Astrocyte (in vitro differentiated cells and primary cell): ENCODE measurements around the gene LHPP. TPM values are rescaled to one million over a fixed set of nuclear protein-coding genes. Genes with fewer than 3 reads are reported as not detected.

ENCODE experiments used
- DNase-seq: peaks from one replicate; pipeline ENCODE4 v3.0.0-alpha.2; 2010; ENCODE audit warnings: low read depth
- FAIRE-seq: peaks from 2 replicates; lab custom pipeline; 2011; peaks lifted over from hg19 to GRCh38; lab: Jason Lieb, UNC
- H2AFZ ChIP-seq: 2 replicates; pipeline ENCODE4 v1.6.0; 2012; ENCODE audit warnings: low read depth, low read length, inconsistent platforms
- H3K27ac ChIP-seq: 2 replicates; pipeline ENCODE4 v1.5.1; 2011; ENCODE audit warnings: low read depth, low read length, inconsistent platforms
- H3K27me3 ChIP-seq: 2 replicates; pipeline ENCODE4 v1.6.0; 2011; ENCODE audit warnings: low read length, inconsistent platforms; ENCODE audit not compliant: insufficient read depth
- H3K36me3 ChIP-seq: 2 replicates; pipeline ENCODE4 v1.5.1; 2011; ENCODE audit warnings: low read length, inconsistent platforms; ENCODE audit not compliant: insufficient read depth
- H3K4me1 ChIP-seq: 2 replicates; pipeline ENCODE4 v1.5.1; 2011; ENCODE audit warnings: low read length, inconsistent platforms; ENCODE audit not compliant: insufficient read depth
- H3K4me2 ChIP-seq: 2 replicates; pipeline ENCODE4 v1.6.0; 2012; ENCODE audit warnings: low read length, inconsistent platforms
- H3K4me3 ChIP-seq: 2 replicates; pipeline ENCODE4 v1.5.1; 2011; ENCODE audit warnings: low read depth, mild to moderate bottlenecking, low read length, inconsistent platforms; ENCODE audit not compliant: insufficient read depth
- H3K79me2 ChIP-seq: 2 replicates; pipeline ENCODE4 v1.6.0; 2012; ENCODE audit warnings: mild to moderate bottlenecking, low read length, inconsistent platforms; ENCODE audit not compliant: insufficient read depth
- H3K9ac ChIP-seq: 2 replicates; pipeline ENCODE4 v1.6.0; 2012; ENCODE audit warnings: mild to moderate bottlenecking, low read length, inconsistent platforms
- H3K9me3 ChIP-seq: 2 replicates; pipeline ENCODE4 v1.5.1; 2012; ENCODE audit warnings: low read depth, mild to moderate bottlenecking, low read length, inconsistent platforms; ENCODE audit not compliant: insufficient read depth
- H4K20me1 ChIP-seq: 2 replicates; pipeline ENCODE4 v1.6.0; 2012; ENCODE audit warnings: low read length, inconsistent platforms; ENCODE audit not compliant: insufficient read depth
- H3K27ac Mint-ChIP-seq: one replicate; pipeline ENCODE4 v1.8.0; 2021; ENCODE audit warnings: mild to moderate bottlenecking, mixed read lengths; ENCODE audit not compliant: unreplicated experiment
- H3K27me3 Mint-ChIP-seq: one replicate; pipeline ENCODE4 v1.8.0; 2021; ENCODE audit warnings: low read depth, mixed read lengths; ENCODE audit not compliant: unreplicated experiment
- H3K36me3 Mint-ChIP-seq: one replicate; pipeline ENCODE4 v1.8.0; 2021; ENCODE audit warnings: low read depth, mixed read lengths; ENCODE audit not compliant: unreplicated experiment
- H3K4me1 Mint-ChIP-seq: one replicate; pipeline ENCODE4 v1.8.0; 2021; ENCODE audit warnings: low read depth, mixed read lengths; ENCODE audit not compliant: unreplicated experiment
- H3K4me3 Mint-ChIP-seq: one replicate; pipeline ENCODE4 v1.8.0; 2021; ENCODE audit warnings: mild to moderate bottlenecking, moderate library complexity, mixed read lengths; ENCODE audit not compliant: unreplicated experiment
- H3K9me3 Mint-ChIP-seq: one replicate; pipeline ENCODE4 v1.8.0; 2021; ENCODE audit warnings: mild to moderate bottlenecking, mixed read lengths; ENCODE audit not compliant: unreplicated experiment
- EZH2 ChIP-seq: IDR thresholded peaks from 2 replicates; pipeline ENCODE4 v1.6.1; 2012; ENCODE audit warnings: mild to moderate bottlenecking, low read length, inconsistent platforms; ENCODE audit not compliant: insufficient read depth
- total RNA-seq: library from RNA; stranded (reverse); gene quantifications from 2 replicates; pipeline ENCODE4 v1.2.1, GENCODE V29; 2021
- TF ChIP-seq, protein P1 (sequence below): IDR thresholded peaks from 2 replicates; pipeline ENCODE4 v1.5.1; 2011; ENCODE audit warnings: low read depth, mild to moderate bottlenecking, inconsistent platforms, low read length, moderate library complexity; ENCODE audit not compliant: insufficient read depth

LHPP gene
- total RNA-seq, 1 donor from 2014 or later, result 6.9 TPM

DNA sequence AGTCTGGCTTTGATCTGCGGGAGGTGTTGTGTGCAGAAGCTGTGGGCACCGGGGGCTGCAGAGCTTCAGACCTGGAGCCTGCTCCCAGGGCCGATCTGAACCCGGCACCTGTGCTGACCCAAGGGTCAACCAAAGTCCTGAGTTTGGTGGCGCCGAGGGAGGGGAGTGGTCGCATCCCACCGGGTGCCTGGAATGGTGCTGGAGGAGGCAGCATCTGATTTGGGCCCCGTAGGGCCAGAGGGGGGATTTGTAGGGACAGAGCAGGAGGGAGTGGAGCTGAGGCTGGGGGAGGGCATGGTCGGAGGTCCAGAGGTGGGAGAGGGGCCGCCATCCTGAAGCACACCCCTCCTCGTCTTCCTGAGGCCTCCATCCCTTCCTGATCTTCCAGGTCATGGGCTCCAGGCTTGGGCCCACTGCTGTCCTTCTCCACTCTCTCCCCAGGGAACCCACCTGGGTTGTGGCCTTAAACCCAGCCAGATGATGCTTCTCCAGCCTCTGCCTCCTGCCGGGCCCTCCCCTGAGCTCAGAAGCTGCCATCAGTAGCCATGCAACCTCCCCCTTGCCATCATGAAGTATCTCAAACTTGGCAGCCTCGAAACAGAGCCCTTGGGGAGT, 112.9 kb downstream of the LHPP start:
- no peaks in the 10 kb centered on the region for H3K4me1 Mint-ChIP-seq
- Histone ChIP-seq H3K27ac (no peak overlapping the region), H3K4me3 (no peak overlapping the region), H3K9ac (no peak overlapping the region), H3K36me3 (no peaks in the 10 kb centered on the region), H3K9me3 (no peaks in the 10 kb centered on the region), H3K27me3 (peaks cover 1% of the 10 kb centered on the region), H3K79me2 (no peaks in the 10 kb centered on the region), H3K4me2 (no peak overlapping the region), H4K20me1 (no peaks in the 10 kb centered on the region), H3K4me1 (no peaks in the 10 kb centered on the region), H2AFZ (no peak overlapping the region)
- FAIRE-seq, result no peak
- H3K4me3 Mint-ChIP-seq, result no peak overlapping the region
- H3K9me3 Mint-ChIP-seq, result peaks cover 7% of the 10 kb centered on the region
- no peak for TF ChIP-seq EZH2
- TF ChIP-seq, protein P1, sequence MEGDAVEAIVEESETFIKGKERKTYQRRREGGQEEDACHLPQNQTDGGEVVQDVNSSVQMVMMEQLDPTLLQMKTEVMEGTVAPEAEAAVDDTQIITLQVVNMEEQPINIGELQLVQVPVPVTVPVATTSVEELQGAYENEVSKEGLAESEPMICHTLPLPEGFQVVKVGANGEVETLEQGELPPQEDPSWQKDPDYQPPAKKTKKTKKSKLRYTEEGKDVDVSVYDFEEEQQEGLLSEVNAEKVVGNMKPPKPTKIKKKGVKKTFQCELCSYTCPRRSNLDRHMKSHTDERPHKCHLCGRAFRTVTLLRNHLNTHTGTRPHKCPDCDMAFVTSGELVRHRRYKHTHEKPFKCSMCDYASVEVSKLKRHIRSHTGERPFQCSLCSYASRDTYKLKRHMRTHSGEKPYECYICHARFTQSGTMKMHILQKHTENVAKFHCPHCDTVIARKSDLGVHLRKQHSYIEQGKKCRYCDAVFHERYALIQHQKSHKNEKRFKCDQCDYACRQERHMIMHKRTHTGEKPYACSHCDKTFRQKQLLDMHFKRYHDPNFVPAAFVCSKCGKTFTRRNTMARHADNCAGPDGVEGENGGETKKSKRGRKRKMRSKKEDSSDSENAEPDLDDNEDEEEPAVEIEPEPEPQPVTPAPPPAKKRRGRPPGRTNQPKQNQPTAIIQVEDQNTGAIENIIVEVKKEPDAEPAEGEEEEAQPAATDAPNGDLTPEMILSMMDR, result no peak
- DNase-seq, result no peak
- no peak overlapping the region for H3K27ac Mint-ChIP-seq
- H3K36me3 Mint-ChIP-seq, result no peaks in the 10 kb centered on the region
- peaks cover 37% of the 10 kb centered on the region for H3K27me3 Mint-ChIP-seq

DNA sequence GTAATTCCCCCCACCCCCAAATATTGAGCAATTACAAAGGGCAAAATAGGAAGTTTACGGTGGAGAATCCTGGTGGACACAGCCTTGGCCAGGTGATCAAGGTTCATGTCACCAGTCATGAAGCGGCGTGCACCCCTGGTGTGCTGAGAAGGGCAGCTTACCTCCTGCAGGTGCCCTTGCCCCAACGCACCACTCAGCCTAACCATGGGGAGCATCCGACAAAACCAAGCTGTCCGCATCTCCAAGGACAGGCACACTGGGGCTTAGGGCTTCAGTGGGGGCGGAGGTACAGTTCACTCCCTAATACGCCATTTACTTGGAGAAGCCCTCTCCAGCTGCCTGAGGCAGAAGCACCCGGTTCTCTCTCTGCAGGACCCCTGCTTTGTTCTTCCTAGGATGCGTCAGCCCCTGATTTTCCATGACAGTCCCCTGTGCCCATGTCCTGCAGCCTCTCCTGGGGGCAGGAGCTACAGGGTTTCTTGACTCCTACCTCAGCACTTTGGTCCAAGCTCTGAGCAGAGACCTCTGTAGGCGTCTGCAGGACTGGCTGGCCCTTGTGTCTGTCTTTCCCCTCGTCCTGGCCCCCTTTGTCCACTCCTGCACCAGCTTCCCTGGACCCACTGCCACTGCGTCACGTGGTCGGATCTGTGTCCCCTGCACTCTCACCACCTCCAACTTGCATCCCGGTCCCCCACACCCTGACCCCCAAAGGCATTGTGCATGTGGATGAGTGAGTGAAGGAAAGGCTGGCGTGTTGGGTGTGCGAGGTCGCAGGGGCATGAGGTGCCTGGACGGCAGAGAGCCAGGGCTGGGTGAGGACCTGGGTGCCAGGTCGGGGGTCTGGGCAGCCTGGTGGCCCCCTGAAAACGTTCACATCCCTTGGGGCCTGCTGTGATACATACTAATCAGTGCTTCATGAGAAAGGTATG, 113.7 kb downstream of the LHPP start:
- no peak overlapping the region for H3K4me3 Mint-ChIP-seq
- no peak overlapping the region for H3K27ac ChIP-seq

More for the DNA sequence above, 113.7 kb downstream of the LHPP start:
- no peak for DNase-seq
- Histone ChIP-seq H3K27me3 (no peaks in the 10 kb centered on the region), H4K20me1 (no peaks in the 10 kb centered on the region), H3K9me3 (no peaks in the 10 kb centered on the region), H3K4me1 (no peaks in the 10 kb centered on the region), H3K9ac (no peak overlapping the region), H3K79me2 (no peaks in the 10 kb centered on the region), H3K4me3 (no peak overlapping the region), H3K36me3 (no peaks in the 10 kb centered on the region), H3K4me2 (no peak overlapping the region), H2AFZ (no peak overlapping the region)
- TF ChIP-seq, protein P1, result no peak
- no peak for TF ChIP-seq EZH2
- Mint-ChIP-seq H3K27me3 (peaks cover 34% of the 10 kb centered on the region), H3K27ac (no peak overlapping the region), H3K36me3 (no peaks in the 10 kb centered on the region), H3K9me3 (peaks cover 7% of the 10 kb centered on the region), H3K4me1 (no peaks in the 10 kb centered on the region)
- no peak for FAIRE-seq
